GM12801 (cell line): ENCODE results near the gene SEC23IP.

Experiments used
- TF ChIP-seq, protein P1 (sequence below): IDR thresholded peaks from one replicate; pipeline ENCODE4 v1.5.1; 2011; ENCODE audit warnings: control low read depth; ENCODE audit not compliant: insufficient read length; ENCODE audit errors: extremely low read depth

SEC23IP gene

GRCh38 chr10:119892188-119893065, at the start of gene SEC23IP:
Gene SEC23IP, plus strand, starts transcription at chr10:119892730. Its CDS starts 53 bp downstream, at chr10:119892783.
- TF ChIP-seq, protein P1, sequence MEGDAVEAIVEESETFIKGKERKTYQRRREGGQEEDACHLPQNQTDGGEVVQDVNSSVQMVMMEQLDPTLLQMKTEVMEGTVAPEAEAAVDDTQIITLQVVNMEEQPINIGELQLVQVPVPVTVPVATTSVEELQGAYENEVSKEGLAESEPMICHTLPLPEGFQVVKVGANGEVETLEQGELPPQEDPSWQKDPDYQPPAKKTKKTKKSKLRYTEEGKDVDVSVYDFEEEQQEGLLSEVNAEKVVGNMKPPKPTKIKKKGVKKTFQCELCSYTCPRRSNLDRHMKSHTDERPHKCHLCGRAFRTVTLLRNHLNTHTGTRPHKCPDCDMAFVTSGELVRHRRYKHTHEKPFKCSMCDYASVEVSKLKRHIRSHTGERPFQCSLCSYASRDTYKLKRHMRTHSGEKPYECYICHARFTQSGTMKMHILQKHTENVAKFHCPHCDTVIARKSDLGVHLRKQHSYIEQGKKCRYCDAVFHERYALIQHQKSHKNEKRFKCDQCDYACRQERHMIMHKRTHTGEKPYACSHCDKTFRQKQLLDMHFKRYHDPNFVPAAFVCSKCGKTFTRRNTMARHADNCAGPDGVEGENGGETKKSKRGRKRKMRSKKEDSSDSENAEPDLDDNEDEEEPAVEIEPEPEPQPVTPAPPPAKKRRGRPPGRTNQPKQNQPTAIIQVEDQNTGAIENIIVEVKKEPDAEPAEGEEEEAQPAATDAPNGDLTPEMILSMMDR: no peak

GRCh38 chr10:119845656-119846055, 46.9 kb upstream of the SEC23IP start:
- TF ChIP-seq, protein P1: no peak

- TF ChIP-seq, protein P1: no peak
Measured at GRCh38 chr10:119849031-119849789, 43.3 kb upstream of the SEC23IP start.

- TF ChIP-seq, protein P1: no peak
Measured at GRCh38 chr10:119849944-119850343, 42.6 kb upstream of the SEC23IP start.

DNA sequence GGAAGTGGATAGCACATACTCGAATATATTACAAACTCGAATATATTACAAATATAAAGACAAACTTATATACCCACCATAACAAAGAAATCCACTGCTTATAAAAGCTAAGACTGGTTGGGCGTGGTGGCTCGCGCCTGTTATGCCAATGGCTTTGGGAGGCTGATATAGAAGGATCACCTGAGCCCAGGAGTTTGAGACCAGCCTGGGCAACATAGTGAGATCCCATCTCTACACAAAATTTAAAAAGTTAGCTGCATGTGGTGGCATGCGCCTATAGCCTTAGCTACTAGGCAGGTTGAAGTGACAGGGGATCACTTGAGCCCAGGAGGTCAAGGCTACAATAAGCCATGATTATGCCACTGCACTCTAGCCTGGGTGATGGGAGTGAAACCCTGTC, 40.3 kb upstream of the SEC23IP start:
- TF ChIP-seq, protein P1: no peak

GRCh38 chr10:119852822-119853221, 39.7 kb upstream of the SEC23IP start:
- TF ChIP-seq, protein P1: no peak

GRCh38 chr10:119853574-119853973, 39.0 kb upstream of the SEC23IP start:
- TF ChIP-seq, protein P1: no peak
